Loucy (cell line): ENCODE measurements around the gene UNC45A.
"Not testable (repeated sequence)": the region's sequence is repeated elsewhere in the genome, so short reads cannot be mapped to it uniquely, and the experiment has no call there.

Source experiments
- CTCF ChIP-seq: fragments of 200-600 bp; sonication (generic); conservative IDR thresholded peaks from 2 replicates; pipeline ENCODE4 v1.5.1; 2014; ENCODE audit warnings: mild to moderate bottlenecking, antibody characterized with exemption, low read length
- EZH2phosphoT487 ChIP-seq: fragments of 200-600 bp; IDR thresholded peaks from 2 replicates; pipeline ENCODE4 v1.6.1; 2018; ENCODE audit warnings: antibody characterized with exemption, mild to moderate bottlenecking, moderate library complexity, borderline replicate concordance

- not testable (repeated sequence) for TF ChIP-seq CTCF, EZH2phosphoT487
Measured at GRCh38 chr15:90897131-90897655, 37.9 kb upstream of the UNC45A start.
